Fibroblast of lung (primary cell): ENCODE data around the gene ACTRT2. TPM values are rescaled to one million over a fixed set of nuclear protein-coding genes. Genes with fewer than 3 reads are reported as not detected.

ENCODE experiments used
- DNase-seq, 2 donors: peaks; one replicate each; pipeline versions ENCODE4 v3.0.0 to v3.0.0-alpha.2; 2010; ENCODE audit warnings: low read depth in 2 of 2
- H2AFZ ChIP-seq: 2 replicates; pipeline ENCODE4 v1.5.1; 2012; ENCODE audit warnings: low read length, control low read depth, inconsistent platforms
- H3K27ac ChIP-seq: 2 replicates; pipeline ENCODE4 v1.5.1; 2011; ENCODE audit warnings: low read length, control low read depth; ENCODE audit not compliant: insufficient read depth
- H3K27me3 ChIP-seq: 2 replicates; pipeline ENCODE4 v1.5.1; 2011; ENCODE audit warnings: mild to moderate bottlenecking, low read length; ENCODE audit not compliant: control insufficient read depth, insufficient read depth
- H3K36me3 ChIP-seq: 2 replicates; pipeline ENCODE4 v1.5.1; 2011; ENCODE audit warnings: low read length; ENCODE audit not compliant: control insufficient read depth, insufficient read depth
- H3K4me1 ChIP-seq: 2 replicates; pipeline ENCODE4 v1.5.1; 2011; ENCODE audit warnings: low read length; ENCODE audit not compliant: control insufficient read depth, insufficient read depth; ENCODE audit errors: extremely low read depth
- H3K4me2 ChIP-seq: 2 replicates; pipeline ENCODE4 v1.5.1; 2011; ENCODE audit warnings: low read length, control low read depth; ENCODE audit not compliant: insufficient read depth; ENCODE audit errors: extremely low read depth
- H3K4me3 ChIP-seq, 4 experiments: fragments of 200-600 bp in 1 of 4; sonication (generic) in 1 of 4; replicated peaks in 1 of 4; 2 replicates each; pipeline ENCODE4 v1.5.1; 2011 to 2016; ENCODE audit warnings: low read length in 4 of 4, low read depth in 3 of 4, mild to moderate bottlenecking in 3 of 4, control low read depth in 2 of 4, inconsistent platforms in 1 of 4, mixed read lengths in 1 of 4; ENCODE audit not compliant: insufficient read depth in 1 of 4; ENCODE audit errors: control extremely low read depth in 1 of 4
- H3K79me2 ChIP-seq: 2 replicates; pipeline ENCODE4 v1.5.1; 2012; ENCODE audit warnings: mild to moderate bottlenecking, low read length, inconsistent platforms; ENCODE audit not compliant: control insufficient read depth, insufficient read depth
- H3K9ac ChIP-seq: 2 replicates; pipeline ENCODE4 v1.5.1; 2011; ENCODE audit warnings: mild to moderate bottlenecking, low read length, control low read depth; ENCODE audit not compliant: insufficient read depth
- H3K9me3 ChIP-seq: 2 replicates; pipeline ENCODE4 v1.5.1; 2012; ENCODE audit warnings: low read depth, low read length; ENCODE audit not compliant: control insufficient read depth, insufficient read depth
- H4K20me1 ChIP-seq: 2 replicates; pipeline ENCODE4 v1.5.1; 2011; ENCODE audit warnings: low read length; ENCODE audit not compliant: control insufficient read depth, insufficient read depth; ENCODE audit errors: extremely low read depth
- CTCF ChIP-seq, 2 donors: IDR thresholded peaks in 1 of 2; conservative IDR thresholded peaks in 1 of 2; 1 replicate in 1 of 2; 2 replicates in 1 of 2; pipeline ENCODE4 v1.5.1; 2011 to 2012; ENCODE audit warnings: low read length in 2 of 2, control low read depth in 1 of 2, inconsistent platforms in 1 of 2, low read depth in 1 of 2, mild to moderate bottlenecking in 1 of 2
- EZH2 ChIP-seq: IDR thresholded peaks from 2 replicates; pipeline ENCODE4 v1.5.1; 2012; ENCODE audit warnings: low read length, control low read depth, mild to moderate bottlenecking; ENCODE audit errors: missing control alignments
- polyA plus RNA-seq, 2 donors: library from polyadenylated mRNA; depleted of rRNA in 1 of 2; stranded (reverse) in 1 of 2; unstranded in 1 of 2; fragments of >200 nt; gene quantifications; 2 replicates each; pipeline ENCODE4 v1.2.1, GENCODE V29; 2011 to 2012; ENCODE audit warnings: missing spikeins in 1 of 2
- total RNA-seq: library from RNA; depleted of rRNA; stranded (reverse); fragments of >200 nt; gene quantifications from 2 replicates; pipeline ENCODE4 v1.2.1, GENCODE V29; 2014

The ACTRT2 gene
- total and polyA plus RNA-seq, 2 donors (not counting 1 experiment from before 2014, with no cell fraction given) = not detected

GRCh38 chr1:3033040-3033789 lies 11.9 kb downstream of the ACTRT2 start:
- no peak for DNase-seq
- TF ChIP-seq EZH2 (no peak), CTCF (conservative IDR thresholded peaks at IDR 0.05 in 1 of 2, IDR thresholded peaks at IDR 0.05 in 1 of 2; ENCODE audit: low read depth in 1 of 2, low read length in 2 of 2) (no peak)
- H3K9me3 ChIP-seq = no peaks in the 10 kb centered on the region

GRCh38 chr1:3033790-3034090 lies 12.5 kb downstream of the ACTRT2 start:
- Histone ChIP-seq H3K4me1 (no peaks in the 10 kb centered on the region), H3K9me3 (no peaks in the 10 kb centered on the region), H4K20me1 (no peaks in the 10 kb centered on the region), H3K36me3 (no peaks in the 10 kb centered on the region), H2AFZ (no peak overlapping the region), H3K4me3 (no peak overlapping the region), H3K4me2 (no peak overlapping the region), H3K27me3 (no peaks in the 10 kb centered on the region), H3K79me2 (no peaks in the 10 kb centered on the region), H3K9ac (no peak overlapping the region), H3K27ac (no peak overlapping the region)
- DNase-seq = no peak
- TF ChIP-seq CTCF (conservative IDR thresholded peaks at IDR 0.05 in 1 of 2, IDR thresholded peaks at IDR 0.05 in 1 of 2; ENCODE audit: low read depth in 1 of 2, low read length in 2 of 2) = no peak
- no peak for TF ChIP-seq EZH2

More at GRCh38 chr1:3033040-3033789, 11.9 kb downstream of the ACTRT2 start:
- no peak overlapping the region for H3K27ac ChIP-seq
- H3K79me2 ChIP-seq = no peaks in the 10 kb centered on the region
- no peak overlapping the region for H3K4me3 ChIP-seq
- H3K36me3 ChIP-seq = no peaks in the 10 kb centered on the region
- H4K20me1 ChIP-seq = no peaks in the 10 kb centered on the region
- H3K9ac ChIP-seq = no peak overlapping the region
- H3K4me1 ChIP-seq = no peaks in the 10 kb centered on the region
- no peak overlapping the region for H2AFZ ChIP-seq
- H3K4me2 ChIP-seq = no peak overlapping the region
- no peaks in the 10 kb centered on the region for H3K27me3 ChIP-seq

GRCh38 chr1:3034162-3034561 lies 12.9 kb downstream of the ACTRT2 start:
- Histone ChIP-seq H4K20me1 (no peaks in the 10 kb centered on the region), H3K9ac (no peak overlapping the region), H3K36me3 (no peaks in the 10 kb centered on the region), H3K4me1 (no peaks in the 10 kb centered on the region), H3K9me3 (no peaks in the 10 kb centered on the region), H3K79me2 (no peaks in the 10 kb centered on the region), H3K4me3 (no peak overlapping the region), H3K4me2 (no peak overlapping the region), H3K27me3 (no peaks in the 10 kb centered on the region), H3K27ac (no peak overlapping the region), H2AFZ (no peak overlapping the region)
- no peak for TF ChIP-seq CTCF (conservative IDR thresholded peaks at IDR 0.05 in 1 of 2, IDR thresholded peaks at IDR 0.05 in 1 of 2; ENCODE audit: low read depth in 1 of 2, low read length in 2 of 2)
- TF ChIP-seq EZH2 = no peak
- no peak for DNase-seq
